GM06990 (cell line): ENCODE data around the gene H19.

Experiments used
- DNase-seq: peaks from one replicate; pipeline ENCODE4 v3.0.0-alpha.2; 2011; ENCODE audit not compliant: insufficient read length; ENCODE audit errors: extremely low read depth
- H3K27me3 ChIP-seq: replicated peaks from 2 replicates; pipeline ENCODE4 v1.6.0; 2011; ENCODE audit warnings: low read length; ENCODE audit not compliant: control insufficient read depth, insufficient read depth
- H3K36me3 ChIP-seq: 2 replicates; pipeline ENCODE4 v1.5.1; 2011; ENCODE audit warnings: low read length; ENCODE audit not compliant: control insufficient read depth, insufficient read depth
- H3K4me3 ChIP-seq: replicated peaks from 2 replicates; pipeline ENCODE4 v1.5.1; 2011; ENCODE audit warnings: low read depth, mild to moderate bottlenecking, control low read depth, low read length
- TF ChIP-seq, protein P1 (sequence below): IDR thresholded peaks from 2 replicates; pipeline ENCODE4 v1.5.1; 2011; ENCODE audit warnings: low read length, control low read depth, mild to moderate bottlenecking, inconsistent platforms; ENCODE audit not compliant: insufficient read depth, poor library complexity, severe bottlenecking

H19 gene

DNA sequence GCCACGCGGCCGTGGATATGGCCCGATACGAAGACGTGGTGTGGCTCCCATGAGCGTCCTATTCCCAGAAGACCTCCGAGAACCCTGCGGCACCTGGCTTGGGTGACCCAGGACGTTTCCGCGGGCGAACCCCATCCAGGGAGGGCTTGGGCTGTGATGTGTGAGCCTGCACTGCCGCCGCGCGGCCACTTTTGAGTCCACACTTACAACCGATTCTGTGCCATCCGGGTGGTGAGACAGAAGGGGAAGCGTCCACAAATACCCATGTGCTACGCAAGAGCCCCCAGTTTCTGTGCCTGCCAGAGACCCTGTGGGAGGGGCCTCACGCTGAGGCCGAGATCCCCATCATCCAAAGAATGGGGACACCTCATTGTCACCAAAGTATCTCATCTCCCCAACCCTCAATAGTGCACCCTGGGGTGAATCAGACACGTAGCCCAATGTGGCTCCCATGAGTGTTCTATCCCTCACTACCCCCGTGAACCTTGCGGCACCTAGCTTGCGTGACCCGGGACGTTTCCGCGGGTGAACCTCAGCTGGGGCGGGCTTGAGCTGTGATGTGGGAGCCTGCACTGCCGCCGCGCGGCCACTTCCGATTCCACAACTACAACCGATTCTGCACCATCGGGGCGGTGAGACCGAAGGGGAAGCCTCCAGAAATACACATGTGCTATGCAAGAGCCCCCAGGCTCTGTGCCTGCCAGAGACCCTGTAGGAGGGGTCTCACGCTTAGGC, 4.6 kb upstream of the H19 start:
- Histone ChIP-seq H3K4me3 (no peak overlapping the region), H3K36me3 (no peaks in the 10 kb centered on the region), H3K27me3 (no peaks in the 10 kb centered on the region)
- TF ChIP-seq, protein P1, sequence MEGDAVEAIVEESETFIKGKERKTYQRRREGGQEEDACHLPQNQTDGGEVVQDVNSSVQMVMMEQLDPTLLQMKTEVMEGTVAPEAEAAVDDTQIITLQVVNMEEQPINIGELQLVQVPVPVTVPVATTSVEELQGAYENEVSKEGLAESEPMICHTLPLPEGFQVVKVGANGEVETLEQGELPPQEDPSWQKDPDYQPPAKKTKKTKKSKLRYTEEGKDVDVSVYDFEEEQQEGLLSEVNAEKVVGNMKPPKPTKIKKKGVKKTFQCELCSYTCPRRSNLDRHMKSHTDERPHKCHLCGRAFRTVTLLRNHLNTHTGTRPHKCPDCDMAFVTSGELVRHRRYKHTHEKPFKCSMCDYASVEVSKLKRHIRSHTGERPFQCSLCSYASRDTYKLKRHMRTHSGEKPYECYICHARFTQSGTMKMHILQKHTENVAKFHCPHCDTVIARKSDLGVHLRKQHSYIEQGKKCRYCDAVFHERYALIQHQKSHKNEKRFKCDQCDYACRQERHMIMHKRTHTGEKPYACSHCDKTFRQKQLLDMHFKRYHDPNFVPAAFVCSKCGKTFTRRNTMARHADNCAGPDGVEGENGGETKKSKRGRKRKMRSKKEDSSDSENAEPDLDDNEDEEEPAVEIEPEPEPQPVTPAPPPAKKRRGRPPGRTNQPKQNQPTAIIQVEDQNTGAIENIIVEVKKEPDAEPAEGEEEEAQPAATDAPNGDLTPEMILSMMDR = no peak
- DNase-seq = no peak

GRCh38 chr11:1998861-1999260, 1.2 kb upstream of the H19 start:
- Histone ChIP-seq H3K36me3 (no peaks in the 10 kb centered on the region), H3K4me3 (no peak overlapping the region), H3K27me3 (no peaks in the 10 kb centered on the region)
- TF ChIP-seq, protein P1 = no peak
- DNase-seq = no peak

- no peak for DNase-seq
- Histone ChIP-seq H3K4me3 (no peak overlapping the region), H3K36me3 (no peaks in the 10 kb centered on the region), H3K27me3 (no peaks in the 10 kb centered on the region)
- TF ChIP-seq, protein P1 = no peak
These were observed 648 bp upstream of the H19 start for GRCh38 chr11:1998290-1998689.

- no peak for DNase-seq
- Histone ChIP-seq H3K27me3 (no peaks in the 10 kb centered on the region), H3K4me3 (no peak overlapping the region), H3K36me3 (no peaks in the 10 kb centered on the region)
- TF ChIP-seq, protein P1 = no peak
These were observed 3.5 kb downstream of the H19 start for GRCh38 chr11:1994121-1994520.

GRCh38 chr11:1992111-1992510, 5.5 kb downstream of the H19 start:
- TF ChIP-seq, protein P1 = no peak
- no peak for DNase-seq
- no peaks in the 10 kb centered on the region for H3K27me3 ChIP-seq
- no peaks in the 10 kb centered on the region for H3K36me3 ChIP-seq
- no peak overlapping the region for H3K4me3 ChIP-seq
